ENCODE results near the gene EPSTI1.

Gene EPSTI1

GRCh38 chr13:42847891-42848663 lies 144.0 kb downstream of the EPSTI1 start:
- no peak for DNase-seq (ENCODE audit: low read depth)

- no peak for DNase-seq (ENCODE audit: low read depth)
Observed at GRCh38 chr13:42836930-42837690, 154.9 kb downstream of the EPSTI1 start.
